HG03354 (cell line): Measurements from ENCODE around the gene B3GNT9.
A peak's percentile ranks its signal among the peaks of the same experiment; 100 is the strongest.

Experiments
- ATAC-seq: cut with Tn5 transposase; IDR thresholded peaks from one replicate; pipeline ENCODE4 v1.9.1; 2021; ENCODE audit warnings: mild to moderate bottlenecking; ENCODE audit not compliant: unreplicated experiment, poor library complexity, severe bottlenecking

The B3GNT9 gene

GRCh38 chr16:67186550-67186950, 35.8 kb upstream of the B3GNT9 start:
- ATAC-seq: no peak

GRCh38 chr16:67185651-67186134, 34.9 kb upstream of the B3GNT9 start:
- ATAC-seq: no peak

- ATAC-seq: peak; percentile 27
Measured at GRCh38 chr16:67184995-67185650, 34.3 kb upstream of the B3GNT9 start.

- no peak for ATAC-seq
Measured at GRCh38 chr16:67184453-67184994, 33.7 kb upstream of the B3GNT9 start.

- peak; percentile 94 for ATAC-seq
Measured at GRCh38 chr16:67183627-67184452, 33.0 kb upstream of the B3GNT9 start, which contains the start of gene MATCAP1. Gene MATCAP1, minus strand, starts transcription at chr16:67183963. Its CDS starts 3,353 bp downstream, at chr16:67180610.

- ATAC-seq: no peak
Measured at GRCh38 chr16:67183284-67183626, 32.5 kb upstream of the B3GNT9 start.

GRCh38 chr16:67182288-67182687, 31.5 kb upstream of the B3GNT9 start:
- ATAC-seq: no peak

- ATAC-seq: no peak
Measured at GRCh38 chr16:67181346-67181745, 30.5 kb upstream of the B3GNT9 start.

- no peak for ATAC-seq
Measured at GRCh38 chr16:67180166-67180565, 29.4 kb upstream of the B3GNT9 start.

GRCh38 chr16:67179421-67180080, 28.8 kb upstream of the B3GNT9 start:
- ATAC-seq: no peak

- no peak for ATAC-seq
Measured at GRCh38 chr16:67177743-67178699, 27.2 kb upstream of the B3GNT9 start.

GRCh38 chr16:67176662-67177061, 25.9 kb upstream of the B3GNT9 start:
- no peak for ATAC-seq

- ATAC-seq: no peak
Measured at GRCh38 chr16:67174706-67175231, 24.0 kb upstream of the B3GNT9 start.

GRCh38 chr16:67173808-67174705, 23.3 kb upstream of the B3GNT9 start:
- peak; percentile 43 for ATAC-seq

- no peak for ATAC-seq
Measured at GRCh38 chr16:67173323-67173722, 22.5 kb upstream of the B3GNT9 start.

- no peak for ATAC-seq
Measured at GRCh38 chr16:67170949-67171649, 20.3 kb upstream of the B3GNT9 start.

GRCh38 chr16:67170168-67170948, 19.6 kb upstream of the B3GNT9 start, which contains the start of gene NOL3:
Gene NOL3, plus strand, starts transcription at chr16:67170538.
- ATAC-seq: peak; percentile 34
